ENCODE results near the gene GBA3.

GRCh38 chr4:22720091-22720490 is 27.4 kb downstream of the GBA3 start:
- no peak for TF ChIP-seq SMAD3 (CRISPR knock-in tag; IDR thresholded peaks at IDR 0.05; ENCODE audit: borderline replicate concordance)
- no peak for TF ChIP-seq MYBL2 (CRISPR knock-in tag; IDR thresholded peaks at IDR 0.05)
- TF ChIP-seq IRF1 (CRISPR knock-in tag; IDR thresholded peaks at IDR 0.05): no peak
- TF ChIP-seq SP1 (CRISPR knock-in tag; conservative IDR thresholded peaks at IDR 0.05): no peak
- TF ChIP-seq FOXP4 (CRISPR knock-in tag; IDR thresholded peaks at IDR 0.05): no peak
- no peak for TF ChIP-seq CTCF (IDR thresholded peaks at IDR 0.05)

Measured in WTC11 (cell line).